KOPT-K1 (cell line): ENCODE data around the gene RBMS2.
"Not testable (repeated sequence)": the region's sequence is repeated elsewhere in the genome, so short reads cannot be mapped to it uniquely, and the experiment has no call there.

Source experiments
- H3K27ac ChIP-seq: fragments of 200-600 bp; sonication (generic); 2 replicates; pipeline ENCODE4 v1.5.1; 2016; ENCODE audit warnings: antibody characterized with exemption, mild to moderate bottlenecking, low read depth, low read length; ENCODE audit not compliant: poor library complexity, severe bottlenecking
- H3K36me3 ChIP-seq: fragments of 200-600 bp; sonication (generic); 2 replicates; pipeline ENCODE4 v1.5.1; 2017; ENCODE audit warnings: antibody characterized with exemption, mild to moderate bottlenecking, low read length, moderate library complexity; ENCODE audit not compliant: insufficient read depth
- H3K9me3 ChIP-seq: fragments of 200-600 bp; sonication (generic); 2 replicates; pipeline ENCODE4 v1.5.1; 2017; ENCODE audit warnings: antibody characterized with exemption, low read length, mild to moderate bottlenecking; ENCODE audit not compliant: insufficient read depth, poor library complexity, severe bottlenecking

Gene RBMS2

GRCh38 chr12:56521590-56522371 is at the start of gene RBMS2:
TSS of gene RBMS2 (plus strand) at chr12:56521820. CDS start at chr12:56522024, 204 bp downstream.
- H3K27ac ChIP-seq: peak within 1 kb of the TSS; percentile 45
- H3K36me3 ChIP-seq: no peaks in the 10 kb centered on the region
- H3K9me3 ChIP-seq: no peaks in the 10 kb centered on the region

GRCh38 chr12:56474389-56474788 is 47.2 kb upstream of the RBMS2 start:
- no peak overlapping the region for H3K27ac ChIP-seq
- no peaks in the 10 kb centered on the region for H3K9me3 ChIP-seq
- peaks cover 43% of the 10 kb centered on the region for H3K36me3 ChIP-seq

GRCh38 chr12:56476143-56476542 is 45.5 kb upstream of the RBMS2 start:
- Histone ChIP-seq H3K9me3 (no peaks in the 10 kb centered on the region), H3K27ac (no peak overlapping the region), H3K36me3 (peaks cover 25% of the 10 kb centered on the region)

GRCh38 chr12:56476972-56477432 is 44.6 kb upstream of the RBMS2 start:
- Histone ChIP-seq H3K9me3 (no peaks in the 10 kb centered on the region), H3K27ac (no peak overlapping the region), H3K36me3 (peaks cover 17% of the 10 kb centered on the region; the same call in 1 of the 2 replicates)

GRCh38 chr12:56477521-56478225 is 43.9 kb upstream of the RBMS2 start:
- no peak overlapping the region for H3K27ac ChIP-seq
- H3K36me3 ChIP-seq: peaks cover 11% of the 10 kb centered on the region; the same call in 1 of the 2 replicates
- H3K9me3 ChIP-seq: no peaks in the 10 kb centered on the region

DNA sequence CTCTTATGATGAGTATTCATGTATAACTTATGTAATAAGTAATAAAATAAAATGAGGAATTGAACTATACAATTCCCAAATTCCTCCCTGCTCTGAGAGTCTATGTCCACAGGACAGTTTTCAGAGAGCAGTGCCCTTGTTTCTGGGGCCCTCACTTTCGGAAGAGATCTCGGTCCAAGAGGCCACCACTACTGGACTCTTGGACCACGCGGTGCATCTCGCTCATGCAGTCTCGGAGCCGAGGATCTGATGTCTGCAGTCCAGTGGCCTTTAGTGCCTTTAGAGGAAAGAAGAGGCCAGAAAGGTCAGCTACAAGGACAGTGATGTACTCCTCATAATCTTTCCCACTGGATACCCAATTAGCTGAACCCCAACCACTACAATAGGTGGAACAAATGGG is 42.0 kb upstream of the RBMS2 start:
- no peaks in the 10 kb centered on the region for H3K9me3 ChIP-seq
- H3K27ac ChIP-seq: no peak overlapping the region
- H3K36me3 ChIP-seq: no peaks in the 10 kb centered on the region

DNA sequence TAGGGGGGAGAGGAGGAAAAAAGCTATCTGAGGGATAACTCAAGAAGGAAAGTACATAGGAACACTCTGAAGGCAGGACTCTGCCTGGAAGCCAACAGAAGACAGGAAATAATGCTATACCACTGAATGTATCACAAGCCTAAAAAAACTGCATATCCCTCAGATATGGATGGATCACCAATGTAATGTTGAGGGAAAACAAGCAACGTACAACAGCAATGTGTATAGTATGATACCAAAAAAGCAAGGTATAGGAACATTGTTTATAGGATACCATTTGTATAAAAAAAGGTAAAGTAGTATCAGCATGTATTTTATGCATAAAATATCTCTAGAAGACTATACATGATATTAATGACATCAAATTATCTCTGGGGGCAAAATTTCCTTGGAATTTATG is 37.1 kb upstream of the RBMS2 start:
- no peaks in the 10 kb centered on the region for H3K36me3 ChIP-seq
- no peak overlapping the region for H3K27ac ChIP-seq
- no peaks in the 10 kb centered on the region for H3K9me3 ChIP-seq

GRCh38 chr12:56486694-56487093 is 34.9 kb upstream of the RBMS2 start:
- no peaks in the 10 kb centered on the region for H3K9me3 ChIP-seq
- H3K36me3 ChIP-seq: no peaks in the 10 kb centered on the region
- no peak overlapping the region for H3K27ac ChIP-seq

DNA sequence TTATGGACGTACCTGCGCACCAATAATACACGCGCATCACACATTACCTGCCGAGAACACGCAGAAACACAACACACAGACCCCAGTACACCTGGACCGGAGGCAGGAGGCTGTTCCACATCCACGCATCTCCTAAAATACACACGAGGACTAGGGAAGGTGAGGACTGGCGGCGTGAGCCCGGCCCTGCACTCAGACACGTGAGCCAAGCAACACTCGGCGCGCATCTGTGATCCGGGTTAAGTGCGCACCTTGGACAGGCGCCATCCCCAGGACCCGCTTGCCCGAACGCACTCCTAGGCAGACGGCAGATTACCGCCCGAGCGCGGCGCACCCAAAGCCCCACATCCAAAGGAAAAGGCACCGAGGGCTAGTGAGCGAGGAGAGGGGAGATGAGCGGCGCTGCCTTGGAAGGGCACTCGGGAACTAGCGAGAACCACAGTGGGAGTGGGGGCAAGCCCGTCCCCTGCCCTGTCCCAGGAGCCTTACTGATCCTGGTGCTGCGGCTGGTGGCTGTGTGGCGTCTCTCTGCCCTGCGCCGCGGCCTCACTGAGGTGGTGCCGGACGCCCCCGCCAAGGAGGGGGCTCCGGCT is 34.1 kb upstream of the RBMS2 start:
- Histone ChIP-seq H3K27ac (no peak overlapping the region), H3K9me3 (no peaks in the 10 kb centered on the region), H3K36me3 (no peaks in the 10 kb centered on the region)

GRCh38 chr12:56488041-56488955 is 33.3 kb upstream of the RBMS2 start, which contains the start of gene GLS2:
TSS of gene GLS2 (minus strand) at chr12:56488161. CDS start at chr12:56488118, 43 bp downstream.
- no peaks in the 10 kb centered on the region for H3K36me3 ChIP-seq
- no peaks in the 10 kb centered on the region for H3K9me3 ChIP-seq
- H3K27ac ChIP-seq: no peak within 1 kb of the TSS

DNA sequence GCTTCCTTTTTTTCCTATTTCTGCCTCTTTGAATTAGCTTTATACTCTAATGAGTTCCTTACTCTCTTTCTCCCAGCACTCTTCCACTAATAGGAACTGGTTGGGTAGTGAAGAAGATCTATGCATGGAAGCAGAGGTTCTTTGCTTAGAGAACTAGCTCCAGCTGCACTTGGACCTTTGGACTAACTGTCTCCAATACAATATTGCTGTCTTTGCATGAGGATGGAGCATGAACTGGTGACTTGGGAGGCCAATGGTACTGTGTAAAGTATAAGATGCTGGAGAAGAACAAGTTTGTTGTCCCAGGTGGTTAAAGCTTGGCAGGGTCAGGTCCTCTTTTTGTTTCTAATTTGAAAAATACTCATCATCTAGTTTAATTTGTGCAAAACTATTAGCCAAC is 31.3 kb upstream of the RBMS2 start:
- peaks cover 20% of the 10 kb centered on the region for H3K9me3 ChIP-seq
- H3K36me3 ChIP-seq: no peaks in the 10 kb centered on the region
- H3K27ac ChIP-seq: no peak overlapping the region

DNA sequence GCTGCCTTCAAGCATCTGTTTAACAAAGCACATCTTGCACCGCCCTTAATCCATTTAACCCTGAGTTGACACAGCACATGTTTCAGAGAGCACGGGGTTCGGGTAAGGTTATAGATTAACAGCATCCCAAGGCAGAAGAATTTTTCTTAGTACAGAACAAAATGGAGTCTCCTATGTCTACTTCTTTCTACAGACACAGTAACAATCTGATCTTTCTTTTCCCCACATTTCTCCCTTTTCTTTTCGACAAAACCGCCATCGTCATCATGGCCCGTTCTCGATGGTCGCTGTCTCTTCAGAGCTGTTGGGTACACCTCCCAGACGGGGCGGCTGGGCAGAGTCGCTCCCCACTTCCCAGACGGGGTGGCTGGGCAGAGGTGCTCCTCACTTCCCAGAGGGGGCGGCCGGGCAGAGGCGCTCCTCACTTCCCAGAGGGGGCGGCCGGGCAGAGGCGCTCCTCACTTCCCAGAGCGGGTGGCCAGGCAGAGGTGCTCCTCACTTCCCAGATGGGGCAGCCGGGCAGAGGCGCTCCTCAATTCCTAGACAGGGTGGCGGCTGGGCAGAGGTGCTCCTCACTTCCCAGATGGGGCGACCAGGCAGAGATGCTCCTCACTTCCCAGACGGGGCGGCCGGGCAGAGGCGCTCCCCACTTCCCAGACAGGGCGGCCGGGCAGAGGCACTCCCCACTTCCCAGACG is 28.1 kb upstream of the RBMS2 start:
- not testable (repeated sequence) for H3K27ac ChIP-seq, H3K36me3 ChIP-seq
- peaks cover 21% of the 10 kb centered on the region for H3K9me3 ChIP-seq

- H3K36me3 ChIP-seq, H3K27ac ChIP-seq: not testable (repeated sequence)
- peaks cover 21% of the 10 kb centered on the region for H3K9me3 ChIP-seq
These were observed 27.6 kb upstream of the RBMS2 start for GRCh38 chr12:56494106-56494415.

DNA sequence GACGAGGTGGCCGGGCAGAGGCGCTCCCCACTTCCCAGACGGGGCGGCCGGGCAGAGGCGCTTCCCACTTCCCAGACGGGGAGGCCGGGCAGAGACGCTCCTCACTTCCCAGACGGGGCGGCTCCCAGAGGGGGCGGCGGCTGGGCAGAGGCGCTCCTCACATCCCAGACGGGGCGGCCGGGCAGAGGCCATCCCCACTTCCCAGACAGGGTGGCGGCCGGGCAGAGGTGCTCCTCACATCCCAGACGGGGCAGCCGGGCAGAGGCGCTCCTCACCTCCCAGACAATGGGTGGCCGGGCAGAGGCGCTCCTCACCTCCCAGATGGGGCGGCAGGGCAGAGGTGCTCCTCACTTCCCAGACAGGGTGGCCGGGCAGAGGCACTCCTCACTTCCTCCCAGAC is 27.1 kb upstream of the RBMS2 start:
- peaks cover 21% of the 10 kb centered on the region for H3K9me3 ChIP-seq
- not testable (repeated sequence) for H3K36me3 ChIP-seq, H3K27ac ChIP-seq
